Hematopoietic multipotent progenitor cell treated with erythropoietin and hydrocortisone succinate and interleukin-3 and kit ligand, for 15 days (in vitro differentiated cells): Measurements from ENCODE around the gene B4GALNT3.

Experiments
- DNase-seq: peaks from one replicate; pipeline ENCODE4 v3.0.0-alpha.2; 2015; ENCODE audit warnings: low spot score

The B4GALNT3 gene

GRCh38 chr12:593396-594270 lies 133.9 kb downstream of the B4GALNT3 start:
- no peak for DNase-seq

DNA sequence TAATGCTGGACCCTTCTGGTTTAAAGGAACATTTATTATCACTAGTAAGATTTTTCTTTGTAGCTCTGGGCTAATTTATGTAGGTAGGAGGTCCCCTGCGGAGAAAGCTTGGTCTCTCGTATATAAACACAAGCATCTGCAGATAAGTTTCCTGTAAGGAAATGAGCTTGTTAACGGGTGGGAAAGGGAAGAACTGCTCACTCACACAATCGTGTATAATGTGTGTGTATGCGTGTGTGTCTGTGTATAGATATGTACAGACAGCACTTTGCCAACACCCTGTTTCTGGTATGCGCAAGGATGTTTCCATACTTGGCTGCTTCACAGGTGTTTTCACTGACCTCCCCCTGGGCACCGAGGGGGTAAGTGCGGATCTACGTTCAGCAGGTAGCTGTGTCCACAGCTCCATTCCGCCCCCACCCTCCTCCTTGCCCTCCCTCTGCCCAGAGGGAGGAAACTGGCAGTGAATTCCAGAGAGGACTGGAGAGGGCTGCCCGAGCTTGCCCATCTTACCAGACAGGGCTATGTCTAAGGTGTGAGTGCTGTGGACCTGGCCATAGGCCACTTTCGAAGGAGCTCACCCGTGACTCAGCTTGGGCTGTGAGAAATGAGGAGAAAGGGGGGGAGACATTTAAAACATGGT lies 138.3 kb downstream of the B4GALNT3 start:
- DNase-seq, result peak; percentile 53

DNA sequence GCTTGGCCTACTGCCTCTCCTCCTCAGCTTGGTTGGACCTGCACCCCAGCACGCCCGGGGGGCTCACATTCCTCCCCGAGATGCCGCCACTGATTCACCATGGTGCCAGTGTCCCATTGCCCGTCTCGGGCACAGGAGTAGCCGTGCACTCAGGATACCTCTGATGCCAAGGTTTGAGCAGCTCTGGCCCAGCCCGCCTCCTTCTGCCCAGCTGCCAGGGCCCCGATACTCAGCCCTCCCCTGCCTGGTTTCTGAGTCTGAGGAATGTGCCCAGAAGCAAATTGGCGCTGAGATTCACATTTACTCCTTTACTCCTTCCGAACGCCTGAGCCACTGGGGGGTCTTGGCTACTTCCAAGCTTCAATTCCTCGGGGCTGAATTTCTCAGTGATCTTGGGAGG lies 140.0 kb downstream of the B4GALNT3 start:
- DNase-seq, result no peak

DNA sequence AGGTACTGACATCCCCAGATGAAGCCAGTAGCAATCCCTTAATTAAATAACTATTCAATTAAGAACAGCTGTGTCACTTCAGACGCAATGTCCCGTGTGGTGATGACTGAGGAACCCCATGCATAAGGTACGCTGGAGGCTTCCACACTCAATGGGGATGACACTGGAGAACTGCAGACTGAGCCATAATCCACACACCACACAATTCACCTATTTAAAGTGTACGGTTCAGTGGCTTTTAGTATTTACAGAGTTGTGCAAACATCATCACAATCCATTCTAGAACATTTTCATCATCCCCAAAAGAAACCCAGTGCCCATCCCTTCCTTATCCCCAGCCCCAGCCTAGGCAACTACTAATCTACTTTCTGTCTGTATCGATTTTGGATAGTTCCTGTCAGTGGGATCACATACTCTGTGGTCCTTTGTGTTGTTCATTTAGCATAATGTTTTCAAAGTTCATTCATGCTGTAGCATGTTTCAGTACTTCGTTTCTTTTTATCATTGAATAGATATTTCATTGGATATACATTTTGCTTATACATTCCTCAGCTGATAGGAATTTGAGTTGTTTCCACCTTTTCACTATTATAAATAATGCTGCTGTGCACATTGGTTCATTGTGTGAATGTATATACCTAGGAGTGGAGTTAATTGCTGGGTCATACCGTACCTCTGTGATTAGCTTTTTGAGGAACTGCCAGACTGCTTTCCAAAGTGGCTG lies 142.4 kb downstream of the B4GALNT3 start:
- no peak for DNase-seq

GRCh38 chr12:602700-603068 lies 142.9 kb downstream of the B4GALNT3 start:
- DNase-seq, result no peak

DNA sequence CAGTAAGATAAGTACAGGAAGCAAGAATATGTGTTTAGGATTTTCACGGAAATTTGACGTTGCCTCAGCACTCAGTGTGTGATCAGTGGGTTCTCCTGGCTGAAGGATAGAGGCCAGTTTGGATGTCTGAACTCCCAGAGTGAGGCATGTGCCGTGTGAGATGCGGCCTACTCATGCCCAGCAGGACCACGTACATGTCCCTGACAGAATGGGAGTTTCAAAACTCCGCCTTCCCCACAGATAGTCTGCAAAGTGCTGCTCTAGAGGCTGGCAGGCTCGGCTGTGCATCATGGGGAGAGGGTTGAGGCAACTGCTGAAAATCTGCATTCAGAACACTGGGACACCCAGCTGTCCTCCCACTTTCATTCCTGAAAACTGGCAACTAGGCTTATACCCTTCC lies 145.2 kb downstream of the B4GALNT3 start:
- no peak for DNase-seq

- no peak for DNase-seq
These were observed 147.8 kb downstream of the B4GALNT3 start for GRCh38 chr12:607541-608001.

DNA sequence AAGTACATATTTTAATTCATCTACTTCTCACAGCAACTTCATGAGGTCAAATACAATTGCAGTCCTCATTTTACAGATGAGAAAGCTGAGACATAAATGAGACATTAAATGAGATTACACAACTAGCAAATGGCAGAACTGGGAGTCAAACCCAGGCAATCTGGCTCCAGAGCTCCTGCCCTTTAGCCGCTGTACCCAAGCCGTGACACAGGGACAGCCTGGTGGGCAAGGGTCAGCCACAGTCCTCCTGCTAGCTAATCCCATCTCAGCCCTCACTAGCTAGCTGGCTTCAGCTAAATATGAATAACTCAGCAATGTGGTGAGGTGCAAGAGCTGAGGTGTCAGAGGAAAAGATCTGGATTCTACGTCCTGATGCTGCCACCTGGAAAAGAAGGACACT lies 148.7 kb downstream of the B4GALNT3 start:
- DNase-seq, result no peak

- DNase-seq, result no peak
These were observed 149.2 kb downstream of the B4GALNT3 start for GRCh38 chr12:608921-609320.

GRCh38 chr12:611721-612120 lies 152.0 kb downstream of the B4GALNT3 start:
- no peak for DNase-seq

- DNase-seq, result no peak
These were observed 152.6 kb downstream of the B4GALNT3 start for GRCh38 chr12:612293-612692.

DNA sequence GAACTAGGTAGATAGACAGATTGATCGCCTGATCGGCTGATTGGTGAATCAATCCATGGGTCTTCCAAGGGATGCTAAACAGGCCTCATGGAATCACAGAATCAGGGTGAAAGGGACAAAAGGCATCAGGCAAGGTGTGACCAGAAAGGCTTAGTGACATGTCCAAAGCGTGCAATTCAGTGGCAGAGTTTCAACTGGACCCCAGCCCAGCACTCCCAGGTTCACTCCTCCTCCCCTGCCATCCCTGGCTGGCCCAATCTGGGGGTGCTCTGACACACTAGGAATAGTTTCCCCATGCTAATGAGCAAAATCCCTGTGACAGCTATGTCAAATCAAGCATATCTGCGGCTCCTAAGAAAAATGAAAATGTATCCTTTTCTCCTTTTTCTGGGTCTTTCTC lies 153.1 kb downstream of the B4GALNT3 start:
- no peak for DNase-seq
